Measurements from ENCODE around the gene ANXA2R. TPM values are rescaled to one million over a fixed set of nuclear protein-coding genes. Genes with fewer than 3 reads are reported as not detected.

The ANXA2R gene
- total and polyA plus RNA-seq, 8 donors: 1.5 to 2.9 (median 2.1) TPM

GRCh38 chr5:43036856-43037635 lies 3.1 kb downstream of the ANXA2R start:
- no peak for ATAC-seq
- Histone ChIP-seq H3K27me3 (peaks cover 0 to 51% of the 10 kb centered on the region in 2 donors), H3K36me3 (no peaks in the 10 kb centered on the region), H3K27ac (peak overlapping the region; percentile 97 to 100), H3K4me1 (peaks cover 0 to 43% of the 10 kb centered on the region in 2 donors), H3K4me3 (peak overlapping the region; percentile 45 to 56), H3K9me3 (no peaks in the 10 kb centered on the region)
- DNase-seq: peak in 3 of 4 donors; percentile 42 to 65 (median 46)
- intact Hi-C loops (cut with DNase I): no loop called here
- no peak for TF ChIP-seq CTCF (IDR thresholded peaks at IDR 0.05)

- Histone ChIP-seq H3K4me1 (peaks cover 0 to 43% of the 10 kb centered on the region in 2 donors), H3K4me3 (no peak overlapping the region)
Measured at GRCh38 chr5:43036409-43036808, 3.7 kb downstream of the ANXA2R start.

GRCh38 chr5:43034591-43034968 lies 5.5 kb downstream of the ANXA2R start:
- TF ChIP-seq CTCF (IDR thresholded peaks at IDR 0.05): no peak
- DNase-seq (no peak), ATAC-seq (no peak)
- peaks cover 0 to 42% of the 10 kb centered on the region in 2 donors for H3K4me1 ChIP-seq
- peaks cover 0 to 37% of the 10 kb centered on the region in 2 donors for H3K27me3 ChIP-seq
- H3K9me3 ChIP-seq: no peaks in the 10 kb centered on the region
- no peak overlapping the region for H3K27ac ChIP-seq
- no peaks in the 10 kb centered on the region for H3K36me3 ChIP-seq
- no peak overlapping the region for H3K4me3 ChIP-seq
- intact Hi-C loops (cut with DNase I): no loop called here

More at GRCh38 chr5:43036409-43036808, 3.7 kb downstream of the ANXA2R start:
- TF ChIP-seq CTCF (IDR thresholded peaks at IDR 0.05): no peak
- Histone ChIP-seq H3K27ac (peak overlapping the region in 1 of 2 donors; percentile 100), H3K27me3 (peaks cover 0 to 50% of the 10 kb centered on the region in 2 donors), H3K36me3 (no peaks in the 10 kb centered on the region), H3K9me3 (no peaks in the 10 kb centered on the region)
- no peak for DNase-seq
- ATAC-seq: no peak
- intact Hi-C loops (cut with DNase I): no loop called here

- no peak for ATAC-seq
- no peak for DNase-seq
- intact Hi-C loops (cut with DNase I): no loop called here
- Histone ChIP-seq H3K27me3 (peaks cover 0 to 37% of the 10 kb centered on the region in 2 donors), H3K9me3 (no peaks in the 10 kb centered on the region), H3K4me1 (peaks cover 0 to 45% of the 10 kb centered on the region in 2 donors), H3K36me3 (no peaks in the 10 kb centered on the region), H3K27ac (no peak overlapping the region), H3K4me3 (no peak overlapping the region)
- TF ChIP-seq CTCF (IDR thresholded peaks at IDR 0.05): no peak
Measured at GRCh38 chr5:43033841-43034590, 6.1 kb downstream of the ANXA2R start.
